ENCODE measurements around the gene ASPRV1. TPM values are rescaled to one million over a fixed set of nuclear protein-coding genes. Genes with fewer than 3 reads are reported as not detected.

The ASPRV1 gene
- total and polyA plus RNA-seq, 2 donors (not counting 3 experiments of a cell fraction or from before 2014, with no cell fraction given), result 0.15 to 0.22 TPM

DNA sequence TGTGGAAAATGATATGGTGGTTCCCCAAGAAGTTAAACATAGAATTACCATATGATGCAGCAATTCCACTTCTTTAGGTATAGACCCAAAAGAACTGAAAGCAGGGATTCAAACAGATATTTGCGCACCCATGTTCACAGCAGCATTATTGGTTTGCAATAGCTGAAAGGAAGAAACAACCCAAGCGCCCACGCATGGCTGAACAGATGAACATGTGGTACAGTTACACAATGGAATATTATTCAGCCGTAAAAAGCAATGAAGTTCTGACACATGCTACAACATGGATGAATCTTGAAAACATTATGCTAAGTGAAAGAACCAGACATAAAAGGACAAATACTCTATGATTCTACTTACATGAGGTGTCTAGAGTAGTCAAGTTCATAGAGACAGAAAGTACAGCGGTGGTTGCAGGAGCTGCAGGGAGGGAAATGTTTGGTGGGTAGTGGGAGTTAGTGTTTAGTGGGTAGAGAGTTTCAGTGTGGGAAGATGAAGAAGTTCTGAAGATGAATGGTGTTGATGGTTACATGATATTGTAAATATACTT lies 26.7 kb upstream of the ASPRV1 start:
- ChIA-PET CTCF (interaction anchor here (0.6 to 0.7 kb wide), 2 partner anchors 10 to 132 kb away, joined by 3 read pairs; no protein-coding TSS in a partner anchor), POLR2A (no interaction called here)
- no peak for FAIRE-seq
- no peaks in the 10 kb centered on the region for H3K36me3 ChIP-seq (ENCODE audit: control insufficient read depth in 2 of 2, extremely low read depth in 1 of 2, insufficient read depth in 2 of 2, low read length in 2 of 2)
- intact Hi-C loops (cut with micrococcal nuclease), result no loop called here
- H3K4me2 ChIP-seq (ENCODE audit: insufficient read depth, low read length), result no peak overlapping the region
- H3K27me3 ChIP-seq (ENCODE audit: control insufficient read depth in 2 of 2, insufficient read depth in 2 of 2, low read length in 2 of 2), result no peaks in the 10 kb centered on the region
- no peak for DNase-seq (ENCODE audit: low read depth, low spot score)
- H2AFZ ChIP-seq (ENCODE audit: low read depth, low read length), result no peak overlapping the region
- dilution Hi-C loops (cut with MboI; ENCODE audit: extremely low pct_ligation_motif_present, low sequenced_read_pairs), result no loop called here
- H3K27ac ChIP-seq (ENCODE audit: insufficient read depth, low read depth, low read length), result no peak overlapping the region
- H3K4me3 ChIP-seq (replicated peaks in 1 of 3; ENCODE audit: insufficient read depth in 1 of 3, low read depth in 1 of 3, low read length in 3 of 3), result no peak overlapping the region
- no TSS peak for BruUV-seq (replicated peaks)
- H3K9me3 ChIP-seq (replicated peaks; ENCODE audit: control insufficient read depth, insufficient read depth, low read length), result no peaks in the 10 kb centered on the region
- H3K4me1 ChIP-seq (ENCODE audit: control insufficient read depth, extremely low read depth, insufficient read depth, low read length), result no peaks in the 10 kb centered on the region
- TF ChIP-seq CTCF (IDR thresholded peaks at IDR 0.05; ENCODE audit: extremely low read depth in 1 of 2, insufficient read depth in 1 of 2, low read depth in 1 of 2, low read length in 2 of 2), result no peak
- no peak for TF ChIP-seq EZH2 (IDR thresholded peaks at IDR 0.05; ENCODE audit: borderline replicate concordance, low read depth, low read length, severe bottlenecking)
- TF ChIP-seq POLR2A (IDR thresholded peaks at IDR 0.05; ENCODE audit: low read depth, low read length), result no peak
- no peak for TF ChIP-seq JUN (IDR thresholded peaks at IDR 0.05; ENCODE audit: borderline replicate concordance, insufficient read depth, insufficient read length, low read depth)
- TF ChIP-seq FOS (IDR thresholded peaks at IDR 0.05; ENCODE audit: borderline replicate concordance, insufficient read depth, low read length), result no peak
- TF ChIP-seq GATA2 (IDR thresholded peaks at IDR 0.05; ENCODE audit: insufficient read depth, insufficient read length, low read depth, low read length), result no peak
- no peak for TF ChIP-seq POLR2AphosphoS5 (IDR thresholded peaks at IDR 0.05; ENCODE audit: insufficient read depth, low read depth, low read length)
- no peaks in the 10 kb centered on the region for H3K9me1 ChIP-seq (replicated peaks; ENCODE audit: control insufficient read depth, extremely low read depth, insufficient read depth, low read length)
- H4K20me1 ChIP-seq (replicated peaks; ENCODE audit: control insufficient read depth, extremely low read depth, insufficient read depth, low read length), result no peaks in the 10 kb centered on the region
- no peak overlapping the region for H3K9ac ChIP-seq (replicated peaks; ENCODE audit: extremely low read depth, insufficient read depth, low read length)
- H3K79me2 ChIP-seq (ENCODE audit: control insufficient read depth, insufficient read depth, low read length), result no peaks in the 10 kb centered on the region

Data from endothelial cell of umbilical vein (primary cell).